WTC11 (cell line): ENCODE measurements around the gene TMEM59L. TPM values are rescaled to one million over a fixed set of nuclear protein-coding genes. Genes with fewer than 3 reads are reported as not detected.

Experiments used
- ATAC-seq: fragments of 200-7000 bp; cut with Tn5 transposase; 2 replicates; pipeline ENCODE4 v1.10.0; 2021; ENCODE audit warnings: mild to moderate bottlenecking, moderate library complexity
- CTCF ChIA-PET: fragments of 300-600 bp; sonication (Branson Sonifier 250); formaldehyde crosslinking; loops from one replicate; lab custom pipeline; 2021; ENCODE audit warnings: antibody characterized with exemption; lab: Charles Lee
- POLR2A ChIA-PET: fragments of 350-600 bp; sonication (Branson Sonifier 250); formaldehyde crosslinking; loops from one replicate; lab custom pipeline; 2021; ENCODE audit warnings: antibody characterized with exemption; lab: Charles Lee
- DNase-seq: peaks from one replicate; pipeline ENCODE4 v3.0.0; 2021; ENCODE audit warnings: low spot score
- H3K27ac Mint-ChIP-seq: 2 replicates; pipeline ENCODE4 v1.8.0; 2021; ENCODE audit warnings: mixed read lengths
- H3K27me3 Mint-ChIP-seq: 2 replicates; pipeline ENCODE4 v1.8.0; 2021; ENCODE audit warnings: low read depth, mild to moderate bottlenecking, moderate library complexity, mixed read lengths
- H3K36me3 Mint-ChIP-seq: 2 replicates; pipeline ENCODE4 v1.8.0; 2021; ENCODE audit warnings: mixed read lengths
- H3K4me1 Mint-ChIP-seq: 2 replicates; pipeline ENCODE4 v1.8.0; 2022; ENCODE audit warnings: mixed read lengths
- H3K4me3 Mint-ChIP-seq: 2 replicates; pipeline ENCODE4 v1.8.0; 2021; ENCODE audit warnings: mild to moderate bottlenecking, moderate library complexity, mixed read lengths
- H3K9me3 Mint-ChIP-seq: 2 replicates; pipeline ENCODE4 v1.8.0; 2021; ENCODE audit warnings: mixed read lengths
- ATF2 ChIP-seq: sonication (generic); formaldehyde crosslinking; IDR thresholded peaks from 2 replicates; pipeline ENCODE4 v1.8.1; 2022; ENCODE audit warnings: low read depth, missing genetic modification reagents, borderline replicate concordance
- CREB1 ChIP-seq: sonication (generic); formaldehyde crosslinking; IDR thresholded peaks from 2 replicates; pipeline ENCODE4 v1.8.0; 2023; ENCODE audit warnings: mild to moderate bottlenecking, missing genetic modification reagents
- CREM ChIP-seq: sonication (generic); formaldehyde crosslinking; IDR thresholded peaks from 2 replicates; pipeline ENCODE4 v1.8.1; 2022; ENCODE audit warnings: mild to moderate bottlenecking, missing genetic modification reagents, moderate library complexity
- SOX15 ChIP-seq: fragments of 250-450 bp; sonication (Bioruptor Pico); IDR thresholded peaks from 2 replicates; pipeline ENCODE4 v1.9.0; 2021; ENCODE audit warnings: mild to moderate bottlenecking
- TP53 ChIP-seq: sonication (generic); formaldehyde crosslinking; IDR thresholded peaks from 2 replicates; pipeline ENCODE4 v1.8.1; 2023; ENCODE audit warnings: mild to moderate bottlenecking, missing genetic modification reagents
- USF1 ChIP-seq: sonication (generic); formaldehyde crosslinking; IDR thresholded peaks from 2 replicates; pipeline ENCODE4 v1.8.0; 2022; ENCODE audit warnings: mild to moderate bottlenecking, missing genetic modification reagents
- ZNF138 ChIP-seq: sonication (generic); formaldehyde crosslinking; conservative IDR thresholded peaks from 2 replicates; pipeline ENCODE4 v1.8.1; 2022; ENCODE audit warnings: mild to moderate bottlenecking, moderate library complexity, missing genetic modification reagents
- ZNF219 ChIP-seq: sonication (generic); formaldehyde crosslinking; IDR thresholded peaks from 2 replicates; pipeline ENCODE4 v1.8.0; 2023; ENCODE audit warnings: missing genetic modification reagents, mild to moderate bottlenecking, borderline replicate concordance
- ZNF263 ChIP-seq: sonication (generic); formaldehyde crosslinking; IDR thresholded peaks from 2 replicates; pipeline ENCODE4 v1.8.1; 2022; ENCODE audit warnings: low read depth, mild to moderate bottlenecking, moderate library complexity, missing genetic modification reagents
- ZNF281 ChIP-seq: sonication (generic); formaldehyde crosslinking; IDR thresholded peaks from 2 replicates; pipeline ENCODE4 v1.8.0; 2023; ENCODE audit warnings: mild to moderate bottlenecking, missing genetic modification reagents
- ZNF532 ChIP-seq: fragments of 250-450 bp; sonication (Bioruptor Pico); IDR thresholded peaks from 2 replicates; pipeline ENCODE4 v1.9.0; 2021; ENCODE audit warnings: mild to moderate bottlenecking, borderline replicate concordance
- total RNA-seq: library from RNA; stranded (reverse); gene quantifications from 3 replicates; pipeline ENCODE4 v1.2.3, GENCODE V29; 2021
- TF ChIP-seq, protein P1 (sequence below): sonication (generic); formaldehyde crosslinking; conservative IDR thresholded peaks from 2 replicates; pipeline ENCODE4 v1.8.1; 2022; ENCODE audit warnings: mild to moderate bottlenecking, missing genetic modification reagents
- TF ChIP-seq, protein P2 (sequence below): sonication (generic); formaldehyde crosslinking; IDR thresholded peaks from 2 replicates; pipeline ENCODE4 v1.8.0; 2023; ENCODE audit warnings: missing genetic modification reagents

Gene TMEM59L
- total RNA-seq, 1 experiment from 2014 or later = 14.8 TPM

DNA sequence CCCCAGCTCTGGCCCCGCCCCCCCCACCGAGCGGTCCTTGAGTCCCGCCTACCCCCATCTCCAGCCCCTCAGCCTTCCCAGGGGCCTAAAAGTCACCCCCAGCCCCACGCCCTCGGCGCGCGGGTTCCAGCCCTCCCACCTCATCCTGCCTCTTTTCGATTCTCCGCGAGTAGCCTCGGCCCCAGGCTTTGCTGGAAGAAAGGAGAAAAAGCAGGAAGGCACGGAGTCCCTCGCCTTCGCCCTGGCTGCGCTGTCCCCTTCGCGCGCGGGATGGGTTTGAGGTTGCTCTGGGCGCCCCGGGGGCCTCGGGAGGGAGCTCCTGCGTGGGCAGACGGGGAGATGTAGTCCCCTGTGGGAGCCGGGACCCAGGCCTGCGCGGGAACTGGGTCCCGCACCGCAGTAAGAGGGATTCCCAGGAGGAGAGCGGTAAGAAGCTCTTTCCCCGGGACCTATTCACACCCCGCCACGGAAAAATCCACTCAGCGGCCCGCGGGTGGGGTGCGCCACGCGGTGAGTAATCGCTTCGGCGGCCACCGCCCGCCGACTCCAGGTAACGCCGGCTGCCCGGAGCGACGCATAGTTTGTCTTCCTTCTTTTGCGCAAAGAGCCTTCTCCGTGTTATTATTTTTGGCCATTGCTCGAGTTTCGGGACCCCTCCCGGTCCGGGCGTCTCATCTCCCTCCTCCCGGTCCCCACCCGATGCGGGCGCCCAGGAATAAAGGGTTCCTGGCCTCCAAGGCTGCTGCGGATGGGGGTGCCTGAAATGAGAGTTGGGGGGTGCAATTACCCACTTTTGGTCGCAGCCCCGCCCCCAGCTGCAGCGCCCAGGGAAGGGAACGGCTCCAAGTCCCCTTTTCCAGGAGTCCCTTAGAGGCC, 5.2 kb upstream of the TMEM59L start:
- TF ChIP-seq ZNF281 (CRISPR knock-in tag) (no peak), ATF2 (CRISPR knock-in tag) (no peak)
- peaks cover 50% of the 10 kb centered on the region for H3K4me1 Mint-ChIP-seq
- peak overlapping the region; percentile 67 for H3K4me3 Mint-ChIP-seq
- ATAC-seq = no peak
- no peaks in the 10 kb centered on the region for H3K36me3 Mint-ChIP-seq
- no peak overlapping the region for H3K27ac Mint-ChIP-seq
- ChIA-PET CTCF (interaction anchor here (0.7 to 2.3 kb wide), 2 partner anchors 13 to 14 kb away, joined by 4 to 9 read pairs; no protein-coding TSS in a partner anchor), POLR2A (interaction anchor here (0.5 to 0.6 kb wide), 3 partner anchors 13 to 302 kb away, joined by 3 to 7 read pairs (median 3); no protein-coding TSS in a partner anchor)
- H3K27me3 Mint-ChIP-seq = peaks cover 83% of the 10 kb centered on the region
- H3K9me3 Mint-ChIP-seq = no peaks in the 10 kb centered on the region
- no peak for DNase-seq

- no peak for DNase-seq
- H3K27me3 Mint-ChIP-seq = peaks cover 81% of the 10 kb centered on the region
- ChIA-PET POLR2A (interaction anchor here (0.5 to 0.6 kb wide), 2 partner anchors 14 to 301 kb away, joined by 3 read pairs; no protein-coding TSS in a partner anchor), CTCF (interaction anchor here (1.4 to 2.3 kb wide), 2 partner anchors 11 to 14 kb away, joined by 4 to 9 read pairs; no protein-coding TSS in a partner anchor)
- no peaks in the 10 kb centered on the region for H3K36me3 Mint-ChIP-seq
- H3K4me3 Mint-ChIP-seq = peak overlapping the region; percentile 67
- TF ChIP-seq ZNF263 (no peak), CREB1 (no peak), ZNF138 (no peak)
- TF ChIP-seq, protein P1, sequence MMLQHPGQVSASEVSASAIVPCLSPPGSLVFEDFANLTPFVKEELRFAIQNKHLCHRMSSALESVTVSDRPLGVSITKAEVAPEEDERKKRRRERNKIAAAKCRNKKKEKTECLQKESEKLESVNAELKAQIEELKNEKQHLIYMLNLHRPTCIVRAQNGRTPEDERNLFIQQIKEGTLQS (CRISPR knock-in tag) = no peak
- H3K4me1 Mint-ChIP-seq = peaks cover 48% of the 10 kb centered on the region
- ATAC-seq = no peak
- H3K9me3 Mint-ChIP-seq = no peaks in the 10 kb centered on the region
- H3K27ac Mint-ChIP-seq = no peak overlapping the region
These were observed 4.4 kb upstream of the TMEM59L start for GRCh38 chr19:18608102-18608804.

DNA sequence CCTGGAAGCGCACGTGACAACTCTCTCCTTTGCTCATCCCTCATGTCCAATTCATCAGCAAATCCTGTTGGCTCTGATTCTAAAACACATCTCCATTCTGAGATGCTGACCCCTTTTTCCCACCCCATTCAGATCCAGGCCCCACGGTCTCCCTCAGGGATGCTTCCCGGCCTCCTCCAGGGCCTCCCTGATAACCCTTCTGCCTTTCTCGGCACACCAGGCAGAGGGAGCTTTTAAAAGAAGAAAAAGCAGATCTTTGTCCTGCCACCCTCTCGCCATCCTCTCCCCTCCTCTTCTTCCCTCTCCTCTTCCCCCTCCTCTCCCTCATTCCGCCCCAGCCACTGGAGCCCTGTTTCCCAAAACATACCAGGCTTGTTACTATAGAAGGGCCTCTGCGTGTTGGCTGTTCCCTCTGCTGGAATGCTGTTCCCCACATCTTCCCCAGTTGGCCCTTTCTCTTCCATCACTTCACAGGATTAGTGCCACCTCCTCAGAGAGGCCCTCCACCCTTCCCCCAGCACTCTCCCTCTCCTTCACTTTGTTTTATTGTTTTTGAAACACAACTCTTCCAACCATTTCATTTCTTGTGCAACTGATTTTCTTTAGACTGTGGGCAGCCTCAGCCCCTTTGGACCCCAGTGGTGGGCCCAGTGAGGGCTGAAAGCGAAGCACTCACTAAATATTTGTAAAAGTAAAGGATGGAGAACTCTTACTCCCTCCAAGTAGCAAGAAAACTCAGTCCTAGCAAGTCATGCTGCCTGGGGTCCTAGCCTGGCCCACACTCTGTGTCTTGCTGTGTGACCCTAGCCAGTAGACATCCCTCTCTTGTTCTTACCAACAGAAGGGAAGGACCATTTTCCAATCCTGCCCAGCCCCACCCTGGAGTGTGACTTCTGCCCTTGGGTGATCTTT, 3.6 kb upstream of the TMEM59L start:
- peak overlapping the region; percentile 38 for H3K4me3 Mint-ChIP-seq
- peaks cover 84% of the 10 kb centered on the region for H3K27me3 Mint-ChIP-seq
- POLR2A ChIA-PET = no interaction called here
- TF ChIP-seq ZNF219 (CRISPR knock-in tag) = no peak
- TF ChIP-seq TP53 = no peak
- TF ChIP-seq ZNF532 (CRISPR knock-in tag) = no peak
- no peak for TF ChIP-seq ZNF138
- TF ChIP-seq, protein P1 (CRISPR knock-in tag) = no peak
- TF ChIP-seq SOX15 (CRISPR knock-in tag) = no peak
- no peak for TF ChIP-seq USF1
- TF ChIP-seq CREM = no peak
- TF ChIP-seq, protein P2, sequence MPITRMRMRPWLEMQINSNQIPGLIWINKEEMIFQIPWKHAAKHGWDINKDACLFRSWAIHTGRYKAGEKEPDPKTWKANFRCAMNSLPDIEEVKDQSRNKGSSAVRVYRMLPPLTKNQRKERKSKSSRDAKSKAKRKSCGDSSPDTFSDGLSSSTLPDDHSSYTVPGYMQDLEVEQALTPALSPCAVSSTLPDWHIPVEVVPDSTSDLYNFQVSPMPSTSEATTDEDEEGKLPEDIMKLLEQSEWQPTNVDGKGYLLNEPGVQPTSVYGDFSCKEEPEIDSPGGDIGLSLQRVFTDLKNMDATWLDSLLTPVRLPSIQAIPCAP (CRISPR knock-in tag) = no peak

More for the DNA sequence above, 3.6 kb upstream of the TMEM59L start:
- DNase-seq (no peak), ATAC-seq (no peak)
- no peaks in the 10 kb centered on the region for H3K9me3 Mint-ChIP-seq
- H3K27ac Mint-ChIP-seq = no peak overlapping the region
- no peaks in the 10 kb centered on the region for H3K36me3 Mint-ChIP-seq
- CTCF ChIA-PET = interaction anchor here (0.7 to 1.4 kb wide), 5 partner anchors 10 to 68 kb away, joined by 4 to 8 read pairs (median 4); no protein-coding TSS in a partner anchor
- peaks cover 49% of the 10 kb centered on the region for H3K4me1 Mint-ChIP-seq
